PC-3 (cell line): ENCODE data around the gene VSIG10.

Experiments used
- EZH2phosphoT487 ChIP-seq: fragments of 300-600 bp; sonication (generic); IDR thresholded peaks from 2 replicates; pipeline ENCODE4 v1.6.1; 2018; ENCODE audit warnings: mild to moderate bottlenecking, antibody characterized with exemption, low read length, borderline replicate concordance
- TF ChIP-seq, protein P1 (sequence below): fragments of 300-600 bp; sonication (generic); conservative IDR thresholded peaks from 2 replicates; pipeline ENCODE4 v1.5.1; 2017; ENCODE audit warnings: antibody characterized with exemption, low read depth, mild to moderate bottlenecking, low read length

- TF ChIP-seq EZH2phosphoT487 = no peak
- TF ChIP-seq, protein P1, sequence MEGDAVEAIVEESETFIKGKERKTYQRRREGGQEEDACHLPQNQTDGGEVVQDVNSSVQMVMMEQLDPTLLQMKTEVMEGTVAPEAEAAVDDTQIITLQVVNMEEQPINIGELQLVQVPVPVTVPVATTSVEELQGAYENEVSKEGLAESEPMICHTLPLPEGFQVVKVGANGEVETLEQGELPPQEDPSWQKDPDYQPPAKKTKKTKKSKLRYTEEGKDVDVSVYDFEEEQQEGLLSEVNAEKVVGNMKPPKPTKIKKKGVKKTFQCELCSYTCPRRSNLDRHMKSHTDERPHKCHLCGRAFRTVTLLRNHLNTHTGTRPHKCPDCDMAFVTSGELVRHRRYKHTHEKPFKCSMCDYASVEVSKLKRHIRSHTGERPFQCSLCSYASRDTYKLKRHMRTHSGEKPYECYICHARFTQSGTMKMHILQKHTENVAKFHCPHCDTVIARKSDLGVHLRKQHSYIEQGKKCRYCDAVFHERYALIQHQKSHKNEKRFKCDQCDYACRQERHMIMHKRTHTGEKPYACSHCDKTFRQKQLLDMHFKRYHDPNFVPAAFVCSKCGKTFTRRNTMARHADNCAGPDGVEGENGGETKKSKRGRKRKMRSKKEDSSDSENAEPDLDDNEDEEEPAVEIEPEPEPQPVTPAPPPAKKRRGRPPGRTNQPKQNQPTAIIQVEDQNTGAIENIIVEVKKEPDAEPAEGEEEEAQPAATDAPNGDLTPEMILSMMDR = no peak
Measured at GRCh38 chr12:118029166-118029565, 74.6 kb downstream of the VSIG10 start.
